ENCODE results near the gene DTNB.

Gene DTNB

GRCh38 chr2:25590921-25591505, 82.4 kb downstream of the DTNB start:
- no peak for TF ChIP-seq CTCF (IDR thresholded peaks at IDR 0.05; ENCODE audit: low read depth, low read length, missing control alignments)
- no peak overlapping the region for H3K4me3 ChIP-seq (ENCODE audit: low read depth, low read length)
- in situ Hi-C loops (cut with HindIII; ENCODE audit: low sequenced_read_pairs), result no loop called here
- DNase-seq (ENCODE audit: low read depth), result no peak

GRCh38 chr2:25589676-25590205, 83.6 kb downstream of the DTNB start:
- H3K4me3 ChIP-seq (ENCODE audit: low read depth, low read length), result no peak overlapping the region
- TF ChIP-seq CTCF (IDR thresholded peaks at IDR 0.05; ENCODE audit: low read depth, low read length, missing control alignments), result no peak
- no peak for DNase-seq (ENCODE audit: low read depth)
- in situ Hi-C loops (cut with HindIII; ENCODE audit: low sequenced_read_pairs), result no loop called here

GRCh38 chr2:25588576-25588975, 84.8 kb downstream of the DTNB start:
- DNase-seq (ENCODE audit: low read depth), result no peak
- in situ Hi-C loops (cut with HindIII; ENCODE audit: low sequenced_read_pairs), result no loop called here
- no peak for TF ChIP-seq CTCF (IDR thresholded peaks at IDR 0.05; ENCODE audit: low read depth, low read length, missing control alignments)
- H3K4me3 ChIP-seq (ENCODE audit: low read depth, low read length), result no peak overlapping the region

GRCh38 chr2:25587361-25587760, 86.0 kb downstream of the DTNB start:
- no peak for DNase-seq (ENCODE audit: low read depth)
- in situ Hi-C loops (cut with HindIII; ENCODE audit: low sequenced_read_pairs), result no loop called here
- no peak overlapping the region for H3K4me3 ChIP-seq (ENCODE audit: low read depth, low read length)

GRCh38 chr2:25586726-25587144, 86.6 kb downstream of the DTNB start:
- DNase-seq (ENCODE audit: low read depth), result no peak
- H3K4me3 ChIP-seq (ENCODE audit: low read depth, low read length), result no peak overlapping the region
- TF ChIP-seq CTCF (IDR thresholded peaks at IDR 0.05; ENCODE audit: low read depth, low read length, missing control alignments), result no peak
- in situ Hi-C loops (cut with HindIII; ENCODE audit: low sequenced_read_pairs), result no loop called here

More at GRCh38 chr2:25587361-25587760, 86.0 kb downstream of the DTNB start:
- no peak for TF ChIP-seq CTCF (IDR thresholded peaks at IDR 0.05; ENCODE audit: low read depth, low read length, missing control alignments)

- no peak for TF ChIP-seq CTCF (IDR thresholded peaks at IDR 0.05; ENCODE audit: low read depth, low read length, missing control alignments)
- DNase-seq (ENCODE audit: low read depth), result no peak
- in situ Hi-C loops (cut with HindIII; ENCODE audit: low sequenced_read_pairs), result no loop called here
- no peak overlapping the region for H3K4me3 ChIP-seq (ENCODE audit: low read depth, low read length)
These were observed 88.2 kb downstream of the DTNB start for GRCh38 chr2:25585189-25585588.
